Measurements from ENCODE around the gene NOMO2.
"Not testable (repeated sequence)": the region's sequence is repeated elsewhere in the genome, so short reads cannot be mapped to it uniquely, and the experiment has no call there.

- not testable (repeated sequence) for TF ChIP-seq EZH2 (IDR thresholded peaks at IDR 0.05; ENCODE audit: low read depth); CTCF (conservative IDR thresholded peaks at IDR 0.05)
These were observed 26.3 kb downstream of the NOMO2 start for GRCh38 chr16:18535519-18536168.
